ENCODE measurements around the gene GATA2. TPM values are rescaled to one million over a fixed set of nuclear protein-coding genes. Genes with fewer than 3 reads are reported as not detected.

GATA2 gene
- total and polyA plus RNA-seq, 2 experiments from 2014 or later: 23.8 to 34.0 TPM

DNA sequence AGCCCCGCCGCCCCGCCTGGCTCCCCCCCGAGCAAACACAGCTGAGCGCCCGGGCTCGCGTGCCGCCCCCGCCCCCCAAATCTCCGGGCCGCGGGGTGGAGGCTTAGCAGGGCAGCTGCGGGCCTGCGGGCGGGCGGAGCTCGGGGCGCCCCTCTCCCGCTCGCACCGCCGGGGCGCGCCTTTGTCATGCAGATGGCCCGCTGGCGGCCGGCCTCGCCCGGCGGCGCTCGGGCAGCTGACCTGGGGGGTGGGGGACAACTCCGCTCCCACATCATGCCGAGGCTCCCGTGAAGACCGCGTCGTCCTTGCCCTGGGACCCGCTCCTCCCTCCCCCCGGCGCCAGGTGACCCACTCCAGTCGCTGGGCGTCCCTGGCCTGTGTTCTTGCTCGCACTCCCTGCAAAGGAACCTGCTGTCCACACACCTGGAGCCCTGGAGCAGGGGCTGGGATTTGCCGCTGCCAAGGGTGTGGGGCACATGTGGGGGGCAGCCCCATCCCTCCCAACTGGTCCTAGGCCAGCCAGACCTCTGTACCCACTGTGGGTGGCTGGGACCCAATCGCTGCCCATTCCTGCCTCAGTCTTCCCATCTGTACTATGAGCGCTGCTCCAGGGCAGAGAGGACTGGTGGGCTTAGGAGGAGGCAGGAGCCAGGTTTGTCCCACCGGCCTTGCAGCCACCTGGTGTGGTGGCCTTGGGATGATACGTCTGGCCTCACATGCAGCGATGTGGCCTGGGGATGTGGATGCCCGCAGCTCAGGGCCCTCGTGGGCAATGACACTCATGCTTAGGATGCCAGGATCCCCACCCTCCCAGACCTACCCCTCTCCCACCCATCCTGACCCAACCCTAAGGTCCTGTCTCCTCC lies 59.8 kb downstream of the GATA2 start:
- peaks cover 22% of the 10 kb centered on the region for H3K27me3 ChIP-seq (replicated peaks; ENCODE audit: insufficient read depth)
- H3K4me2 ChIP-seq (ENCODE audit: unreplicated experiment): peak overlapping the region; percentile 37
- no peak overlapping the region for H2AFZ ChIP-seq
- WGBS, 2 experiments (ENCODE audit: low coverage in 1 of 2, low lambda C conversion rate in 2 of 2, missing lambda C conversion rate in 2 of 2): 21 to 25% methylated on average over 23 to 39 of the region's 53 CpGs
- in situ Hi-C loops (cut with MboI): no loop called here
- H3F3A ChIP-seq (ENCODE audit: insufficient read depth): no peaks in the 10 kb centered on the region
- peak overlapping the region; percentile 35; the same call in 1 of the 2 replicates for H3K4me3 ChIP-seq
- H3K9me3 ChIP-seq (ENCODE audit: low read depth): no peaks in the 10 kb centered on the region
- H3K9ac ChIP-seq: no peak overlapping the region
- no peaks in the 10 kb centered on the region for H3K79me2 ChIP-seq (ENCODE audit: insufficient read depth)
- H3K9me2 ChIP-seq (ENCODE audit: insufficient read depth): no peaks in the 10 kb centered on the region
- no peaks in the 10 kb centered on the region for H4K20me1 ChIP-seq (ENCODE audit: insufficient read depth)
- H3K4me1 ChIP-seq (ENCODE audit: insufficient read depth): no peaks in the 10 kb centered on the region
- TF ChIP-seq EZH2phosphoT487 (IDR thresholded peaks at IDR 0.05; ENCODE audit: insufficient read depth, low read depth) (no peak), EZH2 (IDR thresholded peaks at IDR 0.05; ENCODE audit: insufficient read depth, poor library complexity, severe bottlenecking) (no peak)
- no peak overlapping the region for H3K27ac ChIP-seq
- DNase-seq: peak; percentile 42
- no peaks in the 10 kb centered on the region for H3K36me3 ChIP-seq (ENCODE audit: low read depth)

DNA sequence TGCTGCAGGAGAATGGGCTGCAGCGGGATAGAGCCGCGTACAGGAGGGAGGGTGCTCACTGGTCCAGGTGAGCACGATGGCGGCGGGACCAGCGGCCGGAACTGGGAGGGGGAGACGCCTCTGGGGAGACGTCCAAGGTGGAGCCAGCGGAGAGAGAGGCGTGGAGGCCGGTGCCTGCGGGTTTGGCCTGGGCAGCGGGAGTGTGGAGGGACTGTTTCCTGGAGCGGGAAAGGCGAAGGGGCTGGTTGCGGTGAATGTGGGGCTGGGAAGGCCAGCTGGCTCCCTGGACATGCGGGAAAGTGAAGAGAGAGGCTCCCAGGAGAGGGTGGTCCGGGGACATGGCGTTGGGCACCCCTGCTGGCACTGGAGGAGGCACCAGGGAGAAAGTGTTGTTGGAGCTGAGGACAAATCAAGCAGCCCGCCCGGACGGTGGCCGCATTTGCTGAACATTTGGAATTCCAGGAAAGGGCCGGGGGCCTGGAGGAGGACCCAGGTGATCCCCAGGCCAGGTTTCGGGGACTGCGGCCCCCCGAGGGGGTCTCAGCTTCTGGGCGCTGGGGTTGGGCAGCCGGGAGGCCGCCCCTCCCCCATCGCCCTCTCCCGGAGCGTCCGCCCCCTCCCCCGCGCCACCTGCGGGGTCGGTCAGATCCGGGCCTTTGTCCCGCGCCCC lies 60.6 kb downstream of the GATA2 start:
- H3K4me3 ChIP-seq: peak overlapping the region; percentile 35; the same call in 1 of the 2 replicates
- no peaks in the 10 kb centered on the region for H3K79me2 ChIP-seq (ENCODE audit: insufficient read depth)
- H3K27ac ChIP-seq: no peak overlapping the region
- H3K36me3 ChIP-seq (ENCODE audit: low read depth): no peaks in the 10 kb centered on the region
- H3K9me3 ChIP-seq (ENCODE audit: low read depth): no peaks in the 10 kb centered on the region
- no peaks in the 10 kb centered on the region for H3K4me1 ChIP-seq (ENCODE audit: insufficient read depth)
- in situ Hi-C loops (cut with MboI): no loop called here
- no peak for TF ChIP-seq EZH2phosphoT487 (IDR thresholded peaks at IDR 0.05; ENCODE audit: insufficient read depth, low read depth)
- TF ChIP-seq EZH2 (IDR thresholded peaks at IDR 0.05; ENCODE audit: insufficient read depth, poor library complexity, severe bottlenecking): peak; percentile 66
- WGBS, 2 experiments (ENCODE audit: low coverage in 1 of 2, low lambda C conversion rate in 2 of 2, missing lambda C conversion rate in 2 of 2): 23 to 28% methylated on average over 26 to 27 of the region's 43 CpGs
- H3K9ac ChIP-seq: no peak overlapping the region
- H3K9me2 ChIP-seq (ENCODE audit: insufficient read depth): no peaks in the 10 kb centered on the region
- no peak for DNase-seq
- no peak overlapping the region for H2AFZ ChIP-seq
- H4K20me1 ChIP-seq (ENCODE audit: insufficient read depth): no peaks in the 10 kb centered on the region
- peak overlapping the region; percentile 37 for H3K4me2 ChIP-seq (ENCODE audit: unreplicated experiment)
- H3K27me3 ChIP-seq (replicated peaks; ENCODE audit: insufficient read depth): peaks cover 22% of the 10 kb centered on the region
- H3F3A ChIP-seq (ENCODE audit: insufficient read depth): no peaks in the 10 kb centered on the region

DNA sequence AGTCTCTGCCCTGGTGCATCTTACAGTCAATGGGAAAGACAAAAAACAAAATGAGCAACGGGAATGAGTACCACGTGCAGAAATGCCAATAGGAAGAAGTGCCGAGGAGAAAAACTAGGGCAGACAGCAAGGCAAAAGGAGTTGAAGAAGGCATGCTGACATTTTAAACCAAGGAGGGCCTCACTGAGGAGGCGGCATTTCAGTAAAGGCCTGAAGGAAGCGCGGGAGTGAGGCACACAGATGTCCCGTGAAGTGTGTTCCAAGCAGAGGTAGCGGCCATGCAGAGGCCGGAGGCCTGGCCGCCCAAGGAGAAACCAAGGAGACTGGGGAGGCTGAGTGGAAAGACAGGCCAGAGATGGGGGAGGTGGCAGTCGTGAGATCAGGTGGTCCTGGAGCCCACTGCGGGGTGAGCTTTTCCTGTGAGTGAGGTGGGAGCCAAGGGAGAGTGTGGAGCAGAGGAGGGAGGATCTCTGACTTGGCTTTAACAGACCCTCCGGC lies 61.1 kb downstream of the GATA2 start:
- DNase-seq: no peak
- no peaks in the 10 kb centered on the region for H3K9me3 ChIP-seq (ENCODE audit: low read depth)
- no peaks in the 10 kb centered on the region for H3K79me2 ChIP-seq (ENCODE audit: insufficient read depth)
- H3K9ac ChIP-seq: no peak overlapping the region
- TF ChIP-seq EZH2phosphoT487 (IDR thresholded peaks at IDR 0.05; ENCODE audit: insufficient read depth, low read depth) (no peak), EZH2 (IDR thresholded peaks at IDR 0.05; ENCODE audit: insufficient read depth, poor library complexity, severe bottlenecking) (no peak)
- WGBS, 2 experiments (ENCODE audit: low coverage in 1 of 2, low lambda C conversion rate in 2 of 2, missing lambda C conversion rate in 2 of 2): 50 to 63% methylated on average over 13 of the region's 13 CpGs
- H3K9me2 ChIP-seq (ENCODE audit: insufficient read depth): no peaks in the 10 kb centered on the region
- H3K4me3 ChIP-seq: no peak overlapping the region
- no peaks in the 10 kb centered on the region for H4K20me1 ChIP-seq (ENCODE audit: insufficient read depth)
- in situ Hi-C loops (cut with MboI): no loop called here
- H3F3A ChIP-seq (ENCODE audit: insufficient read depth): no peaks in the 10 kb centered on the region
- no peak overlapping the region for H3K4me2 ChIP-seq (ENCODE audit: unreplicated experiment)
- peaks cover 22% of the 10 kb centered on the region for H3K27me3 ChIP-seq (replicated peaks; ENCODE audit: insufficient read depth)
- no peaks in the 10 kb centered on the region for H3K4me1 ChIP-seq (ENCODE audit: insufficient read depth)
- H3K36me3 ChIP-seq (ENCODE audit: low read depth): no peaks in the 10 kb centered on the region
- H2AFZ ChIP-seq: no peak overlapping the region
- no peak overlapping the region for H3K27ac ChIP-seq

DNA sequence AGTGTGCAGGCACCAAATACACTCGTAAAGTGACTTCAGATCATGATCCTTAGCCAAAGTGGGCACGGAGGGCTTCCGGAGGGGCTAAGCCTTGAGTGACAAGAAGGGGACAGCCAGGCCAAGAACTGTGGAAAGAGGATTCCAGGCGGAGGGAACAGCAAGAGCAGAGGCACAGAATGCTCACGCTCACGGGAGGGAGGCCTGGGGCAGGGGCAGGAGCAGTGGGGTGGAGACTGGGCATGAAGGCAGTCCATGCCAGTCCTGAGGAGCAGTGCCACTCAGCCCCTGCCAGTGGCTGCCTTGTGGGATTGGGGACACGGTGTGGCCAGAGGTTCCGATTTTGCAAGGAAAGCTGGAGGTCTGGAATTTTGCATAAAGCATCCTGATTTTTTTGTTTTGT lies 62.3 kb downstream of the GATA2 start:
- Histone ChIP-seq H3K27ac (no peak overlapping the region), H3K4me2 (ENCODE audit: unreplicated experiment) (no peak overlapping the region), H3K4me1 (ENCODE audit: insufficient read depth) (no peaks in the 10 kb centered on the region), H4K20me1 (ENCODE audit: insufficient read depth) (no peaks in the 10 kb centered on the region), H2AFZ (no peak overlapping the region), H3K9me2 (ENCODE audit: insufficient read depth) (no peaks in the 10 kb centered on the region), H3K4me3 (no peak overlapping the region), H3F3A (ENCODE audit: insufficient read depth) (no peaks in the 10 kb centered on the region), H3K9ac (no peak overlapping the region), H3K79me2 (ENCODE audit: insufficient read depth) (no peaks in the 10 kb centered on the region), H3K36me3 (ENCODE audit: low read depth) (no peaks in the 10 kb centered on the region), H3K9me3 (ENCODE audit: low read depth) (no peaks in the 10 kb centered on the region), H3K27me3 (replicated peaks; ENCODE audit: insufficient read depth) (peaks cover 22% of the 10 kb centered on the region)
- in situ Hi-C loops (cut with MboI): no loop called here
- 72 to 77% methylated on average over 8 of the region's 8 CpGs for WGBS, 2 experiments (ENCODE audit: low coverage in 1 of 2, low lambda C conversion rate in 2 of 2, missing lambda C conversion rate in 2 of 2)
- no peak for TF ChIP-seq EZH2 (IDR thresholded peaks at IDR 0.05; ENCODE audit: insufficient read depth, poor library complexity, severe bottlenecking)
- no peak for TF ChIP-seq EZH2phosphoT487 (IDR thresholded peaks at IDR 0.05; ENCODE audit: insufficient read depth, low read depth)
- DNase-seq: no peak
